ENCODE data around the gene RGS14.

DNA sequence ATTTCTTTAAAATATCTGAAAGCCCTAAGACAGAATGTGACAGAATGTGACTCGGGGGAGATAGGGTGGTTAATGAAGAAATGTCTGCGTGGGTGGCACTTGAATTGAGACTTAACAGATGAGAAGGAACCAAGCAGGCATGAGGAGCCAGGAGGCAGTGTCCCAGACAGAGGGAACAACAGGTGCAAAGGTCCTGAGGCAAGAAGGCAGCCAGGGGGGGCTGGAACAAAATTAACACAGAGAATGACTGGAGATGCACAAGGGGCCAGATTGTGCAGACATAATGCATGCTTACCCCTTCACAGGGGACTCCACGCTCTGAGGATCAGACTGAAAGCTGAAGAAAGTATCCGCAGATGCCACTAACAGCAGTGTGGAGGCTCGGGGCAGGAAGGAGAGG, 8.0 kb upstream of the RGS14 start:
- TF ChIP-seq, protein P1, sequence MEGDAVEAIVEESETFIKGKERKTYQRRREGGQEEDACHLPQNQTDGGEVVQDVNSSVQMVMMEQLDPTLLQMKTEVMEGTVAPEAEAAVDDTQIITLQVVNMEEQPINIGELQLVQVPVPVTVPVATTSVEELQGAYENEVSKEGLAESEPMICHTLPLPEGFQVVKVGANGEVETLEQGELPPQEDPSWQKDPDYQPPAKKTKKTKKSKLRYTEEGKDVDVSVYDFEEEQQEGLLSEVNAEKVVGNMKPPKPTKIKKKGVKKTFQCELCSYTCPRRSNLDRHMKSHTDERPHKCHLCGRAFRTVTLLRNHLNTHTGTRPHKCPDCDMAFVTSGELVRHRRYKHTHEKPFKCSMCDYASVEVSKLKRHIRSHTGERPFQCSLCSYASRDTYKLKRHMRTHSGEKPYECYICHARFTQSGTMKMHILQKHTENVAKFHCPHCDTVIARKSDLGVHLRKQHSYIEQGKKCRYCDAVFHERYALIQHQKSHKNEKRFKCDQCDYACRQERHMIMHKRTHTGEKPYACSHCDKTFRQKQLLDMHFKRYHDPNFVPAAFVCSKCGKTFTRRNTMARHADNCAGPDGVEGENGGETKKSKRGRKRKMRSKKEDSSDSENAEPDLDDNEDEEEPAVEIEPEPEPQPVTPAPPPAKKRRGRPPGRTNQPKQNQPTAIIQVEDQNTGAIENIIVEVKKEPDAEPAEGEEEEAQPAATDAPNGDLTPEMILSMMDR (IDR thresholded peaks at IDR 0.05), result no peak
- no peak for TF ChIP-seq POLR2AphosphoS5 (IDR thresholded peaks at IDR 0.05)
